ENCODE measurements around the gene RET.

RET gene

GRCh38 chr10:43078175-43078985, 1.5 kb downstream of the RET start:
- H3K4me3 ChIP-seq (ENCODE audit: low read depth, low read length), result no peak overlapping the region
- TF ChIP-seq CTCF (IDR thresholded peaks at IDR 0.05; ENCODE audit: insufficient read depth, low read length, missing control alignments), result no peak
- DNase-seq (ENCODE audit: low read depth, low spot score), result no peak
- CTCF ChIA-PET, result interaction anchor here (0.8 to 2.8 kb wide), 4 partner anchors 208 to 325 kb away, joined by 3 to 8 read pairs (median 4); no protein-coding TSS in a partner anchor
- POLR2A ChIA-PET, result no interaction called here

- peak; percentile 45 for TF ChIP-seq CTCF (IDR thresholded peaks at IDR 0.05; ENCODE audit: insufficient read depth, low read length, missing control alignments)
- CTCF ChIA-PET, result interaction anchor here (0.8 to 2.8 kb wide), 5 partner anchors 24 to 325 kb away, joined by 3 to 8 read pairs (median 3); no protein-coding TSS in a partner anchor
- POLR2A ChIA-PET, result no interaction called here
- no peak overlapping the region for H3K4me3 ChIP-seq (ENCODE audit: low read depth, low read length)
- DNase-seq (ENCODE audit: low read depth, low spot score), result no peak
Measured at GRCh38 chr10:43078986-43079273, 2.1 kb downstream of the RET start.

GRCh38 chr10:43079856-43080255, 3.0 kb downstream of the RET start:
- no peak overlapping the region for H3K4me3 ChIP-seq (ENCODE audit: low read depth, low read length)
- CTCF ChIA-PET, result interaction anchor here (0.9 to 2.8 kb wide), 4 partner anchors 16 to 214 kb away, joined by 3 to 8 read pairs (median 3); no protein-coding TSS in a partner anchor
- POLR2A ChIA-PET, result no interaction called here

GRCh38 chr10:43082087-43082486, 5.2 kb downstream of the RET start:
- POLR2A ChIA-PET, result no interaction called here
- CTCF ChIA-PET, result no interaction called here

More at GRCh38 chr10:43079856-43080255, 3.0 kb downstream of the RET start:
- no peak for TF ChIP-seq CTCF (IDR thresholded peaks at IDR 0.05; ENCODE audit: insufficient read depth, low read length, missing control alignments)
- DNase-seq (ENCODE audit: low read depth, low spot score), result no peak

GRCh38 chr10:43082746-43083145, 5.9 kb downstream of the RET start:
- ChIA-PET CTCF (no interaction called here), POLR2A (no interaction called here)
- no peak for TF ChIP-seq CTCF (IDR thresholded peaks at IDR 0.05; ENCODE audit: insufficient read depth, low read length, missing control alignments)
- H3K4me3 ChIP-seq (ENCODE audit: low read depth, low read length), result no peak overlapping the region
- no peak for DNase-seq (ENCODE audit: low read depth, low spot score)

More at GRCh38 chr10:43082087-43082486, 5.2 kb downstream of the RET start:
- TF ChIP-seq CTCF (IDR thresholded peaks at IDR 0.05; ENCODE audit: insufficient read depth, low read length, missing control alignments), result no peak
- no peak overlapping the region for H3K4me3 ChIP-seq (ENCODE audit: low read depth, low read length)
- no peak for DNase-seq (ENCODE audit: low read depth, low spot score)

- TF ChIP-seq CTCF (IDR thresholded peaks at IDR 0.05; ENCODE audit: insufficient read depth, low read length, missing control alignments), result no peak
- no peak for DNase-seq (ENCODE audit: low read depth, low spot score)
- ChIA-PET POLR2A (no interaction called here), CTCF (no interaction called here)
- no peak overlapping the region for H3K4me3 ChIP-seq (ENCODE audit: low read depth, low read length)
Measured at GRCh38 chr10:43083764-43084163, 6.9 kb downstream of the RET start.
